Hepatocyte (in vitro differentiated cells): ENCODE data around the gene RXRA. TPM values are rescaled to one million over a fixed set of nuclear protein-coding genes. Genes with fewer than 3 reads are reported as not detected.

Source experiments
- DNase-seq: peaks from one replicate; pipeline ENCODE4 v3.0.0-alpha.2; 2016; ENCODE audit warnings: low spot score
- H2AFZ ChIP-seq: fragments of 200-600 bp; sonication (generic); 2 replicates; pipeline ENCODE4 v1.6.0; 2016; ENCODE audit warnings: antibody characterized with exemption, mild to moderate bottlenecking
- H3K27ac ChIP-seq: fragments of 200-600 bp; sonication (generic); 2 replicates; pipeline ENCODE4 v1.5.1; 2016; ENCODE audit warnings: mild to moderate bottlenecking
- H3K27me3 ChIP-seq: fragments of 200-600 bp; sonication (generic); 2 replicates; pipeline ENCODE4 v1.6.1; 2016
- H3K36me3 ChIP-seq: fragments of 200-600 bp; sonication (generic); replicated peaks from 2 replicates; pipeline ENCODE4 v1.5.1; 2016; ENCODE audit warnings: low read depth; ENCODE audit not compliant: insufficient read depth
- H3K4me1 ChIP-seq: fragments of 200-600 bp; sonication (generic); 2 replicates; pipeline ENCODE4 v1.5.1; 2016; ENCODE audit warnings: mild to moderate bottlenecking, moderate library complexity; ENCODE audit not compliant: insufficient read depth
- H3K4me2 ChIP-seq: fragments of 200-600 bp; sonication (generic); 2 replicates; pipeline ENCODE4 v1.6.0; 2016
- H3K4me3 ChIP-seq: fragments of 200-600 bp; sonication (generic); 2 replicates; pipeline ENCODE4 v1.5.1; 2016; ENCODE audit warnings: mild to moderate bottlenecking
- H3K79me2 ChIP-seq: fragments of 200-600 bp; sonication (generic); 2 replicates; pipeline ENCODE4 v1.6.0; 2017; ENCODE audit warnings: mild to moderate bottlenecking
- H3K9me2 ChIP-seq: fragments of 200-600 bp; sonication (generic); replicated peaks from 2 replicates; pipeline ENCODE4 v1.6.0; 2017; ENCODE audit warnings: mild to moderate bottlenecking; ENCODE audit not compliant: insufficient read depth
- H3K9me3 ChIP-seq: fragments of 200-600 bp; sonication (generic); 2 replicates; pipeline ENCODE4 v1.5.1; 2016; ENCODE audit warnings: low read depth, mild to moderate bottlenecking
- H4K20me1 ChIP-seq: fragments of 200-600 bp; sonication (generic); 2 replicates; pipeline ENCODE4 v1.6.0; 2016; ENCODE audit warnings: mild to moderate bottlenecking; ENCODE audit not compliant: insufficient read depth, poor library complexity, severe bottlenecking
- EZH2 ChIP-seq: fragments of 200-600 bp; sonication (generic); IDR thresholded peaks from 2 replicates; pipeline ENCODE4 v1.6.1; 2016; ENCODE audit warnings: antibody characterized with exemption, mild to moderate bottlenecking, borderline replicate concordance
- EZH2phosphoT487 ChIP-seq: fragments of 200-600 bp; sonication (generic); IDR thresholded peaks from one replicate; pipeline ENCODE4 v1.6.1; 2018; ENCODE audit warnings: antibody characterized with exemption, mild to moderate bottlenecking, low read depth, moderate library complexity; ENCODE audit not compliant: unreplicated experiment, severe bottlenecking
- WGBS: methylation state at CpG from one replicate; pipeline ENCODE4 v1.1.6; 2016; ENCODE audit warnings: low lambda C conversion rate; ENCODE audit errors: missing lambda C conversion rate; 5-methylcytosine and 5-hydroxymethylcytosine counted together
- polyA plus RNA-seq: library from polyadenylated mRNA; unstranded; fragments of >200 nt; fragmentation: Nextera tagmentation; extraction: Ambion mirVana; gene quantifications from 2 replicates; pipeline ENCODE4 v1.2.1, GENCODE V29; 2016
- total RNA-seq: library from RNA; depleted of rRNA; stranded (reverse); fragments of >200 nt; gene quantifications from 2 replicates; pipeline ENCODE4 v1.2.3, GENCODE V29; 2014
- TF ChIP-seq, protein P1 (sequence below): fragments of 200-600 bp; sonication (generic); IDR thresholded peaks from 2 replicates; pipeline ENCODE4 v1.5.1; 2016; ENCODE audit warnings: antibody characterized with exemption, mild to moderate bottlenecking; ENCODE audit not compliant: poor library complexity

RXRA gene
- total and polyA plus RNA-seq, 2 experiments from 2014 or later = 35.9 to 41.6 TPM

DNA sequence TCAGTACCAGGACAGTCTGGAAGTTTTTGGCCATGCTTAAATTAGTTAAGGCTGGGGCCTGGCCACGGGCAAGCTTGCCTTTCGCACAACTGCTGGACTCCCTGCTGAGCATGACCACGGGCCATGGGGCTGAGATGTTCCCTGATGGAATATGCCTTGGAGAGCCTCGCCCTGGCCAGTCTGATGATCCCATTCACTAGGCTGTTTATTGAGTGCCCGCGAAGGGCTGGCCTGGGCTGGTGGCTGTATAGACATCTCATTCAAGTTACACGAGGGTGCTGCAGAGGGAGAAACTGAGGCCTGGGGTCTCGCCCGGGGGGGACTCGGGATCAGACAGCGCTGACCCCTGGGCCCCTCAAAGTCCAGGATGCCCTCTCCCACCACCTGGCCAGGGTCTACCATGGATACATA lies 7.8 kb upstream of the RXRA start:
- H3K27me3 ChIP-seq = no peaks in the 10 kb centered on the region
- TF ChIP-seq, protein P1, sequence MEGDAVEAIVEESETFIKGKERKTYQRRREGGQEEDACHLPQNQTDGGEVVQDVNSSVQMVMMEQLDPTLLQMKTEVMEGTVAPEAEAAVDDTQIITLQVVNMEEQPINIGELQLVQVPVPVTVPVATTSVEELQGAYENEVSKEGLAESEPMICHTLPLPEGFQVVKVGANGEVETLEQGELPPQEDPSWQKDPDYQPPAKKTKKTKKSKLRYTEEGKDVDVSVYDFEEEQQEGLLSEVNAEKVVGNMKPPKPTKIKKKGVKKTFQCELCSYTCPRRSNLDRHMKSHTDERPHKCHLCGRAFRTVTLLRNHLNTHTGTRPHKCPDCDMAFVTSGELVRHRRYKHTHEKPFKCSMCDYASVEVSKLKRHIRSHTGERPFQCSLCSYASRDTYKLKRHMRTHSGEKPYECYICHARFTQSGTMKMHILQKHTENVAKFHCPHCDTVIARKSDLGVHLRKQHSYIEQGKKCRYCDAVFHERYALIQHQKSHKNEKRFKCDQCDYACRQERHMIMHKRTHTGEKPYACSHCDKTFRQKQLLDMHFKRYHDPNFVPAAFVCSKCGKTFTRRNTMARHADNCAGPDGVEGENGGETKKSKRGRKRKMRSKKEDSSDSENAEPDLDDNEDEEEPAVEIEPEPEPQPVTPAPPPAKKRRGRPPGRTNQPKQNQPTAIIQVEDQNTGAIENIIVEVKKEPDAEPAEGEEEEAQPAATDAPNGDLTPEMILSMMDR = no peak
- TF ChIP-seq EZH2 (no peak), EZH2phosphoT487 (no peak)
- H3K4me1 ChIP-seq = peaks cover 35% of the 10 kb centered on the region
- H3K4me2 ChIP-seq = no peak overlapping the region
- H3K9me2 ChIP-seq = no peaks in the 10 kb centered on the region
- H3K79me2 ChIP-seq = no peaks in the 10 kb centered on the region
- no peaks in the 10 kb centered on the region for H3K9me3 ChIP-seq
- H2AFZ ChIP-seq = no peak overlapping the region
- H4K20me1 ChIP-seq = no peaks in the 10 kb centered on the region
- WGBS = 90% methylated on average over 11 of the region's 11 CpGs
- no peak overlapping the region for H3K4me3 ChIP-seq
- no peak for DNase-seq
- no peaks in the 10 kb centered on the region for H3K36me3 ChIP-seq
- no peak overlapping the region for H3K27ac ChIP-seq

DNA sequence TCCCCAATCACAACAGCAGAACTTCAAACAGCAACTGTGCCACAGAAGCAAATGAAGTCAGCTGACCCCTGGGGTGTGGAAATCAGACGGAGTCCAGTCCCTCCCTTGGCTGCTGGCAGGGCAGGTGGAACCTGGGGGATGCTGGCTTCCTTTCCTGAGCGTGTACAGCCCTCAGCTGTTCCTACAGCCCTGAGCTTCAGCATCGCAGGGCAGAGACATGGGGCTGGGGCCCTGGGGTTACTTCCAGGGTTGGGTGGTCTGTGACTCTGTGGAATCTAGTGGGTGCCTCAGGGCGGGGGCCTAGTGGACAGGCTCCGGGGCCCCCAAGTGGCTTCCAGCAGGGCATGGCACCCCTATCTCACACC lies 7.3 kb upstream of the RXRA start:
- Histone ChIP-seq H3K79me2 (no peaks in the 10 kb centered on the region), H3K4me1 (peaks cover 39% of the 10 kb centered on the region), H3K9me2 (no peaks in the 10 kb centered on the region), H3K36me3 (no peaks in the 10 kb centered on the region), H3K4me2 (no peak overlapping the region), H4K20me1 (no peaks in the 10 kb centered on the region), H3K27ac (no peak overlapping the region), H2AFZ (no peak overlapping the region), H3K4me3 (no peak overlapping the region), H3K9me3 (no peaks in the 10 kb centered on the region), H3K27me3 (no peaks in the 10 kb centered on the region)
- WGBS = 96% methylated on average over 5 of the region's 5 CpGs
- DNase-seq = no peak
- TF ChIP-seq EZH2 = no peak
- TF ChIP-seq EZH2phosphoT487 = no peak
- TF ChIP-seq, protein P1 = no peak

DNA sequence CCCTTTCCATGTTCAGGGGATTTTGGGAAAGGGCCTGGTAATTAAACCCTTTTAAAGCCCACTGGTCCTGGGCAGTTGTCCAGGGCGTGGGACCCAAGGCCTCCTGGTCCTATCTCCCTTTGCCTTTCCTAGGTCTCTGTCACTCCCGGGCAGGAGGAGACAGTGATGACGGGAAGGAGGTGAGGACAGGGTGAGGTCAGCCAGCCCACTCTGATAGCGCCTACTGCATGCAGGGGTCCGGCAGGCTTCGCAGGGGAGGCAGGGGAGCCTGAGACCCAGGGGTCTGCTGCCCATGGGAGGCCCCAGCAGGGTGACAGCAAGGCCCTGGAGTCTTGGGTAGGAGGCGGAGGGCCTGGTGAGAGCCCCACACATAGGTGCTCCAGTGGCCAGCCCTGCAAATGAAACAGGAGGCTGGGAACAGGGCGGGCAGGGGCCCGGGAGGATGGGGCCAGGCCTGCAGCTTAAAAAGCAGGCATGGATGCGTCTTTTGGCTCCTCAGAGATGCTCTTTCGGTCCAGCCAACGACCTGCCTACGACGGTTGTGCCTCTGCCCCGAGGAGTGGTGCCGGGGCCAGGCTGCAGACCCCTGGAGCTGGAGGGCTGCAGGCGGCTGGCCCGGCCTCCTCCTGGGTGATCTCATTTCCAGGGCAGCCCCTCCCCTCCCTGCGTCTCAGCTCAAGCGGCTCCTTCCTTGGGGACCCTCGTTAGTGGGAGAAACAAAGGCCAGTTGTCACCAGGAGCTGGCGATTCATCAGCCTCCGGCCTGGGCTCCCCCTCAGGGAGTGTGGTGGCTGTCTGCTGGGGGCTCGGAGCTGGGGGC lies 6.7 kb upstream of the RXRA start:
- Histone ChIP-seq H3K36me3 (no peaks in the 10 kb centered on the region), H3K27ac (no peak overlapping the region), H3K27me3 (no peaks in the 10 kb centered on the region), H3K4me3 (no peak overlapping the region), H2AFZ (no peak overlapping the region), H4K20me1 (no peaks in the 10 kb centered on the region), H3K9me2 (no peaks in the 10 kb centered on the region), H3K4me2 (no peak overlapping the region), H3K9me3 (no peaks in the 10 kb centered on the region), H3K4me1 (peaks cover 45% of the 10 kb centered on the region), H3K79me2 (no peaks in the 10 kb centered on the region)
- TF ChIP-seq EZH2 (no peak), EZH2phosphoT487 (no peak)
- TF ChIP-seq, protein P1 = no peak
- DNase-seq = no peak
- 79% methylated on average over 24 of the region's 24 CpGs for WGBS
